WTC11 (cell line): ENCODE measurements around the gene RAPGEF5. TPM values are rescaled to one million over a fixed set of nuclear protein-coding genes. Genes with fewer than 3 reads are reported as not detected.

Experiments
- ATAC-seq: fragments of 200-7000 bp; cut with Tn5 transposase; 2 replicates; pipeline ENCODE4 v1.10.0; 2021; ENCODE audit warnings: mild to moderate bottlenecking, moderate library complexity
- CTCF ChIA-PET: fragments of 300-600 bp; sonication (Branson Sonifier 250); formaldehyde crosslinking; loops from one replicate; lab custom pipeline; 2021; ENCODE audit warnings: antibody characterized with exemption; lab: Charles Lee
- POLR2A ChIA-PET: fragments of 350-600 bp; sonication (Branson Sonifier 250); formaldehyde crosslinking; loops from one replicate; lab custom pipeline; 2021; ENCODE audit warnings: antibody characterized with exemption; lab: Charles Lee
- DNase-seq: peaks from one replicate; pipeline ENCODE4 v3.0.0; 2021; ENCODE audit warnings: low spot score
- H3K27ac Mint-ChIP-seq: 2 replicates; pipeline ENCODE4 v1.8.0; 2021; ENCODE audit warnings: mixed read lengths
- H3K27me3 Mint-ChIP-seq: 2 replicates; pipeline ENCODE4 v1.8.0; 2021; ENCODE audit warnings: low read depth, mild to moderate bottlenecking, moderate library complexity, mixed read lengths
- H3K36me3 Mint-ChIP-seq: 2 replicates; pipeline ENCODE4 v1.8.0; 2021; ENCODE audit warnings: mixed read lengths
- H3K4me1 Mint-ChIP-seq: 2 replicates; pipeline ENCODE4 v1.8.0; 2022; ENCODE audit warnings: mixed read lengths
- H3K4me3 Mint-ChIP-seq: 2 replicates; pipeline ENCODE4 v1.8.0; 2021; ENCODE audit warnings: mild to moderate bottlenecking, moderate library complexity, mixed read lengths
- H3K9me3 Mint-ChIP-seq: 2 replicates; pipeline ENCODE4 v1.8.0; 2021; ENCODE audit warnings: mixed read lengths
- AFF4 ChIP-seq: sonication (generic); formaldehyde crosslinking; IDR thresholded peaks from 2 replicates; pipeline ENCODE4 v1.8.1; 2023; ENCODE audit warnings: mild to moderate bottlenecking, missing genetic modification reagents, borderline replicate concordance
- ATF1 ChIP-seq: sonication (generic); formaldehyde crosslinking; IDR thresholded peaks from 2 replicates; pipeline ENCODE4 v1.8.1; 2023; ENCODE audit warnings: mild to moderate bottlenecking, moderate library complexity, missing genetic modification reagents
- GABPB1 ChIP-seq: sonication (generic); formaldehyde crosslinking; IDR thresholded peaks from 2 replicates; pipeline ENCODE4 v1.8.1; 2023; ENCODE audit warnings: mild to moderate bottlenecking, missing genetic modification reagents
- GTF2I ChIP-seq: fragments of 250-450 bp; sonication (Bioruptor Pico); conservative IDR thresholded peaks from 2 replicates; pipeline ENCODE4 v1.4.0; 2021; ENCODE audit warnings: mild to moderate bottlenecking
- IRF2 ChIP-seq: sonication (generic); formaldehyde crosslinking; IDR thresholded peaks from 2 replicates; pipeline ENCODE4 v1.8.0; 2022; ENCODE audit warnings: low read depth, missing genetic modification reagents, borderline replicate concordance
- NFE2L1 ChIP-seq: sonication (generic); formaldehyde crosslinking; IDR thresholded peaks from 2 replicates; pipeline ENCODE4 v1.8.1; 2023; ENCODE audit warnings: missing genetic modification reagents
- SOX15 ChIP-seq: fragments of 250-450 bp; sonication (Bioruptor Pico); IDR thresholded peaks from 2 replicates; pipeline ENCODE4 v1.9.0; 2021; ENCODE audit warnings: mild to moderate bottlenecking
- TP53 ChIP-seq: sonication (generic); formaldehyde crosslinking; IDR thresholded peaks from 2 replicates; pipeline ENCODE4 v1.8.1; 2023; ENCODE audit warnings: mild to moderate bottlenecking, missing genetic modification reagents
- ZBTB21 ChIP-seq: sonication (generic); formaldehyde crosslinking; IDR thresholded peaks from 2 replicates; pipeline ENCODE4 v1.8.1; 2023; ENCODE audit warnings: mild to moderate bottlenecking, missing genetic modification reagents, borderline replicate concordance
- ZNF138 ChIP-seq: sonication (generic); formaldehyde crosslinking; conservative IDR thresholded peaks from 2 replicates; pipeline ENCODE4 v1.8.1; 2022; ENCODE audit warnings: mild to moderate bottlenecking, moderate library complexity, missing genetic modification reagents
- ZNF416 ChIP-seq: fragments of 250-450 bp; sonication (Bioruptor Pico); IDR thresholded peaks from 2 replicates; pipeline ENCODE4 v1.9.0; 2021; ENCODE audit warnings: mild to moderate bottlenecking, inconsistent platforms
- total RNA-seq: library from RNA; stranded (reverse); gene quantifications from 3 replicates; pipeline ENCODE4 v1.2.3, GENCODE V29; 2021
- TF ChIP-seq, protein P1 (sequence below): sonication (generic); formaldehyde crosslinking; conservative IDR thresholded peaks from 2 replicates; pipeline ENCODE4 v1.8.1; 2022; ENCODE audit warnings: mild to moderate bottlenecking, missing genetic modification reagents
- TF ChIP-seq, protein P2 (sequence below): sonication (generic); formaldehyde crosslinking; IDR thresholded peaks from 2 replicates; pipeline ENCODE4 v1.8.0; 2022; ENCODE audit warnings: mild to moderate bottlenecking, missing genetic modification reagents
- TF ChIP-seq, protein P3 (sequence below): fragments of 250-450 bp; sonication (Bioruptor Pico); IDR thresholded peaks from 2 replicates; pipeline ENCODE4 v1.9.0; 2021; ENCODE audit warnings: moderate library complexity, mild to moderate bottlenecking, inconsistent platforms, borderline replicate concordance
- TF ChIP-seq, protein P4 (sequence below): sonication (generic); formaldehyde crosslinking; IDR thresholded peaks from 2 replicates; pipeline ENCODE4 v1.8.1; 2023; ENCODE audit warnings: mild to moderate bottlenecking, missing genetic modification reagents
- TF ChIP-seq, protein P5 (sequence below): fragments of 250-450 bp; sonication (Bioruptor Pico); IDR thresholded peaks from 2 replicates; pipeline ENCODE4 v1.8.0; 2021; ENCODE audit warnings: mild to moderate bottlenecking

The RAPGEF5 gene
- total RNA-seq, 1 experiment from 2014 or later = 12.3 TPM

DNA sequence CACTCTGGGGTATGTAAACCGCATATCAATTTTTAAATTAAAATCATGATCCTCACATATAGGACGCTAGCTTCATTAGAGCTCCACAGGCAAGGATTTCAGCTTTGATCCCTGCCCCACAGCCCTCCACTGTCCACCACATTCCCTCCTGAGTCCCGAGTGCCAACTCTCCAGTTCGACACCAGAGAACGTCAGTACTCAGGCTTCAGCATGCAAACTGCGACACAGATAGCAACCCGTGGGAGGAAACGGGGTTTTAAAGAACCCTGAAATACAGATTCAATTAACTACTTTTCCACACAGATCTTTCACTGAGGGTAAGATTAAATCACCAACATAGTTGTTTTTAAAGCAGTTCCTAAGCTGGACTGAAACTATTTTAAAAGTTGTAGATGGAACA is 26.1 kb downstream of the RAPGEF5 start:
- ChIA-PET CTCF (interaction anchor here (0.6 to 1.9 kb wide), 3 partner anchors 221 to 232 kb away, joined by 3 to 7 read pairs (median 3); no protein-coding TSS in a partner anchor), POLR2A (interaction anchor here (0.7 kb wide), 1 partner anchor 15 kb away, joined by 6 read pairs; no protein-coding TSS in a partner anchor)
- Mint-ChIP-seq H3K27ac (peak overlapping the region; percentile 84), H3K36me3 (no peaks in the 10 kb centered on the region), H3K9me3 (no peaks in the 10 kb centered on the region), H3K27me3 (no peaks in the 10 kb centered on the region), H3K4me3 (no peak overlapping the region), H3K4me1 (peaks cover 79% of the 10 kb centered on the region)
- DNase-seq = no peak
- no peak for ATAC-seq
- TF ChIP-seq ATF1 (CRISPR knock-in tag) (no peak), NFE2L1 (CRISPR knock-in tag) (no peak), IRF2 (no peak), ZBTB21 (no peak), ZNF416 (no peak), AFF4 (CRISPR knock-in tag) (no peak), GABPB1 (no peak), GTF2I (CRISPR knock-in tag) (no peak), SOX15 (CRISPR knock-in tag) (no peak), ZNF138 (no peak), TP53 (CRISPR knock-in tag) (no peak)
- TF ChIP-seq, protein P1, sequence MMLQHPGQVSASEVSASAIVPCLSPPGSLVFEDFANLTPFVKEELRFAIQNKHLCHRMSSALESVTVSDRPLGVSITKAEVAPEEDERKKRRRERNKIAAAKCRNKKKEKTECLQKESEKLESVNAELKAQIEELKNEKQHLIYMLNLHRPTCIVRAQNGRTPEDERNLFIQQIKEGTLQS = no peak
- TF ChIP-seq, protein P2, sequence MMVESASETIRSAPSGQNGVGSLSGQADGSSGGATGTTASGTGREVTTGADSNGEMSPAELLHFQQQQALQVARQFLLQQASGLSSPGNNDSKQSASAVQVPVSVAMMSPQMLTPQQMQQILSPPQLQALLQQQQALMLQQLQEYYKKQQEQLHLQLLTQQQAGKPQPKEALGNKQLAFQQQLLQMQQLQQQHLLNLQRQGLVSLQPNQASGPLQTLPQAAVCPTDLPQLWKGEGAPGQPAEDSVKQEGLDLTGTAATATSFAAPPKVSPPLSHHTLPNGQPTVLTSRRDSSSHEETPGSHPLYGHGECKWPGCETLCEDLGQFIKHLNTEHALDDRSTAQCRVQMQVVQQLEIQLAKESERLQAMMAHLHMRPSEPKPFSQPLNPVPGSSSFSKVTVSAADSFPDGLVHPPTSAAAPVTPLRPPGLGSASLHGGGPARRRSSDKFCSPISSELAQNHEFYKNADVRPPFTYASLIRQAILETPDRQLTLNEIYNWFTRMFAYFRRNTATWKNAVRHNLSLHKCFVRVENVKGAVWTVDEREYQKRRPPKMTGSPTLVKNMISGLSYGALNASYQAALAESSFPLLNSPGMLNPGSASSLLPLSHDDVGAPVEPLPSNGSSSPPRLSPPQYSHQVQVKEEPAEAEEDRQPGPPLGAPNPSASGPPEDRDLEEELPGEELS (CRISPR knock-in tag) = no peak
- TF ChIP-seq, protein P3, sequence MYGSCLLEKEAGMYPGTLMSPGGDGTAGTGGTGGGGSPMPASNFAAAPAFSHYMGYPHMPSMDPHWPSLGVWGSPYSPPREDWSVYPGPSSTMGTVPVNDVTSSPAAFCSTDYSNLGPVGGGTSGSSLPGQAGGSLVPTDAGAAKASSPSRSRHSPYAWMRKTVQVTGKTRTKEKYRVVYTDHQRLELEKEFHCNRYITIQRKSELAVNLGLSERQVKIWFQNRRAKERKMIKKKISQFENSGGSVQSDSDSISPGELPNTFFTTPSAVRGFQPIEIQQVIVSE (CRISPR knock-in tag) = no peak
- TF ChIP-seq, protein P4, sequence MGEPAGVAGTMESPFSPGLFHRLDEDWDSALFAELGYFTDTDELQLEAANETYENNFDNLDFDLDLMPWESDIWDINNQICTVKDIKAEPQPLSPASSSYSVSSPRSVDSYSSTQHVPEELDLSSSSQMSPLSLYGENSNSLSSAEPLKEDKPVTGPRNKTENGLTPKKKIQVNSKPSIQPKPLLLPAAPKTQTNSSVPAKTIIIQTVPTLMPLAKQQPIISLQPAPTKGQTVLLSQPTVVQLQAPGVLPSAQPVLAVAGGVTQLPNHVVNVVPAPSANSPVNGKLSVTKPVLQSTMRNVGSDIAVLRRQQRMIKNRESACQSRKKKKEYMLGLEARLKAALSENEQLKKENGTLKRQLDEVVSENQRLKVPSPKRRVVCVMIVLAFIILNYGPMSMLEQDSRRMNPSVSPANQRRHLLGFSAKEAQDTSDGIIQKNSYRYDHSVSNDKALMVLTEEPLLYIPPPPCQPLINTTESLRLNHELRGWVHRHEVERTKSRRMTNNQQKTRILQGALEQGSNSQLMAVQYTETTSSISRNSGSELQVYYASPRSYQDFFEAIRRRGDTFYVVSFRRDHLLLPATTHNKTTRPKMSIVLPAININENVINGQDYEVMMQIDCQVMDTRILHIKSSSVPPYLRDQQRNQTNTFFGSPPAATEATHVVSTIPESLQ = no peak
- TF ChIP-seq, protein P5, sequence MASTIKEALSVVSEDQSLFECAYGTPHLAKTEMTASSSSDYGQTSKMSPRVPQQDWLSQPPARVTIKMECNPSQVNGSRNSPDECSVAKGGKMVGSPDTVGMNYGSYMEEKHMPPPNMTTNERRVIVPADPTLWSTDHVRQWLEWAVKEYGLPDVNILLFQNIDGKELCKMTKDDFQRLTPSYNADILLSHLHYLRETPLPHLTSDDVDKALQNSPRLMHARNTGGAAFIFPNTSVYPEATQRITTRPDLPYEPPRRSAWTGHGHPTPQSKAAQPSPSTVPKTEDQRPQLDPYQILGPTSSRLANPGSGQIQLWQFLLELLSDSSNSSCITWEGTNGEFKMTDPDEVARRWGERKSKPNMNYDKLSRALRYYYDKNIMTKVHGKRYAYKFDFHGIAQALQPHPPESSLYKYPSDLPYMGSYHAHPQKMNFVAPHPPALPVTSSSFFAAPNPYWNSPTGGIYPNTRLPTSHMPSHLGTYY (CRISPR knock-in tag) = no peak
